Muscle layer of duodenum (tissue), 2 donors: ENCODE results near the gene SKP1.

Source experiments
- H3K27ac ChIP-seq: one replicate; pipeline ENCODE4 v1.7.0; 2013; ENCODE audit warnings: mild to moderate bottlenecking, low read length
- H3K27me3 ChIP-seq: one replicate; pipeline ENCODE4 v1.7.0; 2013; ENCODE audit warnings: low read depth, mild to moderate bottlenecking, control low read depth, low read length
- H3K36me3 ChIP-seq, 2 donors: one replicate each; pipeline ENCODE4 v1.7.0; 2013; ENCODE audit warnings: low read length in 2 of 2, control low read depth in 1 of 2, mild to moderate bottlenecking in 1 of 2; ENCODE audit not compliant: insufficient read depth in 2 of 2, control insufficient read depth in 1 of 2
- H3K4me1 ChIP-seq, 2 donors: one replicate each; pipeline ENCODE4 v1.7.0; 2013; ENCODE audit warnings: low read length in 2 of 2, mild to moderate bottlenecking in 2 of 2, control low read depth in 1 of 2, moderate library complexity in 1 of 2; ENCODE audit not compliant: insufficient read depth in 2 of 2, control insufficient read depth in 1 of 2
- H3K4me3 ChIP-seq, 2 donors: one replicate each; pipeline ENCODE4 v1.7.0; 2013; ENCODE audit warnings: low read length in 2 of 2, low read depth in 1 of 2, mild to moderate bottlenecking in 1 of 2
- H3K9me3 ChIP-seq, 2 donors: one replicate each; pipeline ENCODE4 v1.7.0; 2013; ENCODE audit warnings: low read length in 2 of 2, control low read depth in 1 of 2, mild to moderate bottlenecking in 1 of 2; ENCODE audit not compliant: control insufficient read depth in 1 of 2
- donor health status: healthy.

The SKP1 gene

GRCh38 chr5:134101686-134102439, 74.9 kb downstream of the SKP1 start:
- Histone ChIP-seq H3K27ac (no peak overlapping the region), H3K36me3 (no peaks in the 10 kb centered on the region), H3K4me3 (no peak overlapping the region), H3K9me3 (no peaks in the 10 kb centered on the region), H3K27me3 (no peaks in the 10 kb centered on the region), H3K4me1 (peaks cover 0 to 6% of the 10 kb centered on the region in 2 donors)

GRCh38 chr5:134100283-134101091, 76.3 kb downstream of the SKP1 start:
- no peak overlapping the region for H3K27ac ChIP-seq
- no peaks in the 10 kb centered on the region for H3K27me3 ChIP-seq
- peaks cover 0 to 6% of the 10 kb centered on the region in 2 donors for H3K4me1 ChIP-seq
- H3K9me3 ChIP-seq: no peaks in the 10 kb centered on the region
- H3K36me3 ChIP-seq: no peaks in the 10 kb centered on the region
- no peak overlapping the region for H3K4me3 ChIP-seq

GRCh38 chr5:134099939-134100282, 76.8 kb downstream of the SKP1 start:
- H3K4me1 ChIP-seq: peaks cover 0 to 6% of the 10 kb centered on the region in 2 donors
- no peaks in the 10 kb centered on the region for H3K27me3 ChIP-seq
- no peak overlapping the region for H3K4me3 ChIP-seq
- no peaks in the 10 kb centered on the region for H3K9me3 ChIP-seq
- no peaks in the 10 kb centered on the region for H3K36me3 ChIP-seq
- H3K27ac ChIP-seq: no peak overlapping the region

- Histone ChIP-seq H3K36me3 (no peaks in the 10 kb centered on the region), H3K4me1 (peaks cover 0 to 6% of the 10 kb centered on the region in 2 donors), H3K9me3 (no peaks in the 10 kb centered on the region), H3K27me3 (no peaks in the 10 kb centered on the region), H3K27ac (no peak overlapping the region), H3K4me3 (no peak overlapping the region)
Measured at GRCh38 chr5:134099288-134099872, 77.4 kb downstream of the SKP1 start.
